ENCODE results near the gene WDR18.

The WDR18 gene

GRCh38 chr19:966485-967088 is 17.6 kb upstream of the WDR18 start:
- no peak for FAIRE-seq

GRCh38 chr19:970695-971094 is 13.4 kb upstream of the WDR18 start:
- FAIRE-seq: no peak

- FAIRE-seq: no peak
Measured at GRCh38 chr19:971795-972194, 12.3 kb upstream of the WDR18 start.

- FAIRE-seq: no peak
Measured at GRCh38 chr19:972281-972680, 11.9 kb upstream of the WDR18 start.

GRCh38 chr19:973726-974563 is 10.2 kb upstream of the WDR18 start:
- FAIRE-seq: no peak

GRCh38 chr19:974564-975257 is 9.4 kb upstream of the WDR18 start:
- FAIRE-seq: no peak

- no peak for FAIRE-seq
Measured at GRCh38 chr19:976476-976875, 7.7 kb upstream of the WDR18 start.

- FAIRE-seq: no peak
Measured at GRCh38 chr19:977058-977464, 7.1 kb upstream of the WDR18 start.

GRCh38 chr19:979318-979741 is 4.8 kb upstream of the WDR18 start:
- no peak for FAIRE-seq

- no peak for FAIRE-seq
Measured at GRCh38 chr19:980133-980998, 3.8 kb upstream of the WDR18 start.

DNA sequence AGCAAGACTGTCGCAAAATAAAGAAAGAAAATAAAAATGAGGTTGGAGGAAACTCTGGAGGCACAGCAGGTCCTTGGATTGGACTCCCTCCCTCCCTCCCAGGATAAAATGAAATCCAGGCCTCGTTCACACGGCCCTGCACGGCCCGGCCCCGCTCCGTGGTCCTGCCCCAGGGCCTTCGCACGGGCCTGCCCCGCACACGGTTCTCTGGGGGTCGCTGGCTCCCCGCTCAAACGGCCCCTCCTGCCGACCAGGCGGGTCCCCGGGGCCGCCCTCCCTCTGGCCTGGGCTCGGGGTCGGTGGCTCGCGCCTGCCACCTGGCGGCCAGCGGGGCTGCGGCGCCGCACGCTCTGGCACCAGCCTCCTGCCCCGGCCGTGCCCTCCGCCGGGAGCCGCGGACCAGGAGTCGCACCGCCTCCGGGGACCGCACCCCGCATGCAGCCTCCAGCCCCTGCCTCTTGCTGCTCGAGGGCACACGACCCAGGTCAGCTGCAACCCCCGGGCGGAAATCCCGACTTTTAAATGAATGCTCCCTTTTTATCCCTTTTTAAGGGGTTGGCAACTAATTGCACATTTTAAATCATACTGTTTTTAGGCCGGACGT is 1.5 kb upstream of the WDR18 start:
- FAIRE-seq: no peak

GRCh38 chr19:986083-986482 is 1.9 kb downstream of the WDR18 start:
- no peak for FAIRE-seq

DNA sequence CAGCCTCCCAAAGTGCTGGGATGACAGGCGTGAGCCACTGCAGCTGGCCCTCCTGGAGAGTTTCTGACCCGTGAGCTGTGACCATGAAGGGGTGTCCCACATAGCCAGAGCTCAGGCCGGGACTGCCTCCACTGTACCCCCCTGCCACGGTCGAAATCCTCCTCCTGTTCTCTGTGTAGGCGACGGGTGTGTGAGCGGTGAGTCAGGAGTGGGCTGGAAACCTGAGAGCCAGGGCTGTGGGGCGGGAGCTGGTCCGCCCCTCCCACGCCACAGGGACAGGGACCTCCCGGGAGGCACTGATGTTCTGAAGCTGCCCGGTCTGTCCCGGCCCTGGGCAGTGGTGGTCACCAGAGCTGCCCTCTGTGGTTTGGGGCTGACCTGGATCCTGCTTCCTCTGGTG is 3.9 kb downstream of the WDR18 start:
- no peak for FAIRE-seq

GRCh38 chr19:988510-988909 is 4.4 kb downstream of the WDR18 start:
- no peak for FAIRE-seq

- no peak for FAIRE-seq
Measured at GRCh38 chr19:989381-990081, 5.4 kb downstream of the WDR18 start.

- no peak for FAIRE-seq
Measured at GRCh38 chr19:990119-990571, 6.0 kb downstream of the WDR18 start.

DNA sequence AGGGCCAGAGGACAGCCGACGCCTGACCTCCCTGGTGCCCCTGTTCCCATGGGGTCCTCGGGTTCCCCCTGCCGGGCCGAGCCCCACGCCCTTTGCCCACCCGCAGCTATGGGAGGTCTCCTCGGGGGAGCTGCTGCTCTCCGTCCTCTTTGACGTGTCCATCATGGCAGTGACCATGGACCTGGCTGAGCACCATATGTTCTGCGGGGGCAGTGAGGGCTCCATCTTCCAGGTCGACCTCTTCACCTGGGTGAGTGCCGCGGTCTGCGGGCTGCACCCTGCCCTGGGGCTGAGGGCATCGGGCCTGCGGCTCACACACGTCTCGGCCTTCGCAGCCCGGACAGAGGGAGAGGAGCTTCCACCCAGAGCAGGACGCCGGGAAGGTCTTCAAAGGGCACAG is 6.6 kb downstream of the WDR18 start:
- no peak for FAIRE-seq

DNA sequence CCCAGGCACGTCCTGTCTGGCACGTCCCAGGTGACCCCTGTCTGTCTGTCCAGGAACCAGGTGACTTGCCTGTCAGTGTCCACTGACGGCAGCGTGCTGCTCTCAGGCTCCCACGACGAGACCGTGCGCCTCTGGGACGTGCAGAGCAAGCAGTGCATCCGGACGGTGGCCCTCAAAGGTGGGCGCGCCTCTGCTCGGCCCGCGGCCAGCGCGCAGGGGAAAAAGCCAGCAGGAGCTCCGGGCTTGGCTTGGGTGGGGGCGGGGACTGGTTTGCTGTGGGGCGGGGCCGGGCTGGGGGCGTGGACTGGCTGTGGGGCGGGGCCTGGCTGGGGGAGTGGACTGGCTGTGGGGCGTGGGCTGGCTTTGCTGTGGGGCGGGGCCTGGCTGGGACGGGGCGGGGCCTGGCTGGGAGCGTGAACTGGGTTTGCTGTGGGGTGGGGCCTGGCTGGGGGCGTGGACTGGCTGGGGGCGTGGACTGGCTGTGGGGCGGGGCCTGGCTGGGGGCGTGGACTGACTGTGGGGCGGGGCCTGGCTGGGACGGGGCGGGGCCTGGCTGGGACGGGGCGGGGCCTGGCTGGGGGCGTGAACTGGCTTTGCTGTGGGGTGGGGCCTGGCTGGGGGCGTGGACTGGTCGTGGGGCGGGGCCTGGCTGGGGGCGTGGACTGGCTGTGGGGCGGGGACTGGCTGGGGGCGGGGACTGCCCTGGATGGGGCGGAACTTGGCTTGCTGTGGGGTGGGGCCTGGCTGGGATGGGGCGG is 7.2 kb downstream of the WDR18 start:
- FAIRE-seq: no peak

DNA sequence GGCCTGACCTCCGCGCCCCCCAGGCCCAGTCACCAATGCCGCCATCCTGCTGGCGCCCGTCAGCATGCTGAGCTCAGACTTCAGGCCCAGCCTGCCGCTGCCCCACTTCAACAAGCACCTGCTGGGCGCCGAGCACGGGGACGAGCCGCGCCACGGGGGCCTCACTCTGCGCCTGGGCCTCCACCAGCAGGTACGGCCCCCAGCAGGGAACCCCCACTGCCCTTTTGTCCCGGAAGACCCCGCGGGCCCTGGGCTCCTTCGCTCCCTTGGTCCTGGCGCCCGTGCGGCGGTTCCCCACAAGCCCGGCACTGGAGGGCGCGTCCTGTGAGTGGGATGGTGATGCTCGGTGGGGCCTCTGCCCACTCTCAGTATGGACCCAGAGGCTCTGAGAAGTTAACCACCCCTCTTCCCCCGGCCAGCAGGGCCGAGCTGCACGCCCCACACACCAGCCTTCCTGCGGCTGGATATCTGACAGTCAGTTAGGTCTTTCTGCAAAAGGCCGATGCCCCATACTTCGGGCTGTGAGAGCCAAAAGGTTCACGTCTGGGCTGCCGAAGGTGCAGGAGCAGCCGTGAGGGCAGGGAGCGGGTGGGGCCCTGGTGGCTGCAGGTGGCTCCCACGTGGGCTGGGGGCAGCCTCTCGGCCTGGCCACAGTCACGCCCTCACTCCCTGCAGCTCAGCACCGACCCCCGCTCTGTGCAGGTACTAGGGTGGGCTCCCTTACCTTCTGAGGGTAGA is 8.0 kb downstream of the WDR18 start:
- FAIRE-seq: no peak

DNA sequence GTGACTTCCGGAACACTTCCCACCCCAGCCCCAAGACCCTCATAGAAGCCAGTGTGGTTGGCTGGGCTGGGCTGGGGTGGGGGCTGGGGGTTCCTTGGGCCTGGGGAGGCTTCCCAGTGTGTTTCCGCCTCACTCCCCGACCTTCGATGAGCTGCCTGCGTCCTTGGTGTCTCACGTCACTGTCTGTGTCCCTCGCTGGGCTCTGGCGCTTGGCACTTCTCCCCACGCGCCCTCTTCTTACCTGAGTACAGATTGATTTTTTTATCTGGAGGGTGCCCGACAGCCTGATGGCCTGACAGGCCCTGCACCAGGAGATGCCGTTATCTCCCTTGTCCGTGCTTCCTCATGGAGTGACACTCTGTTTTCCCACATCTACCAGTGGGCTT is 8.5 kb downstream of the WDR18 start:
- FAIRE-seq: no peak

Data from endometrium (tissue), 2 donors.